ENCODE data around the gene EFNA3.

DNA sequence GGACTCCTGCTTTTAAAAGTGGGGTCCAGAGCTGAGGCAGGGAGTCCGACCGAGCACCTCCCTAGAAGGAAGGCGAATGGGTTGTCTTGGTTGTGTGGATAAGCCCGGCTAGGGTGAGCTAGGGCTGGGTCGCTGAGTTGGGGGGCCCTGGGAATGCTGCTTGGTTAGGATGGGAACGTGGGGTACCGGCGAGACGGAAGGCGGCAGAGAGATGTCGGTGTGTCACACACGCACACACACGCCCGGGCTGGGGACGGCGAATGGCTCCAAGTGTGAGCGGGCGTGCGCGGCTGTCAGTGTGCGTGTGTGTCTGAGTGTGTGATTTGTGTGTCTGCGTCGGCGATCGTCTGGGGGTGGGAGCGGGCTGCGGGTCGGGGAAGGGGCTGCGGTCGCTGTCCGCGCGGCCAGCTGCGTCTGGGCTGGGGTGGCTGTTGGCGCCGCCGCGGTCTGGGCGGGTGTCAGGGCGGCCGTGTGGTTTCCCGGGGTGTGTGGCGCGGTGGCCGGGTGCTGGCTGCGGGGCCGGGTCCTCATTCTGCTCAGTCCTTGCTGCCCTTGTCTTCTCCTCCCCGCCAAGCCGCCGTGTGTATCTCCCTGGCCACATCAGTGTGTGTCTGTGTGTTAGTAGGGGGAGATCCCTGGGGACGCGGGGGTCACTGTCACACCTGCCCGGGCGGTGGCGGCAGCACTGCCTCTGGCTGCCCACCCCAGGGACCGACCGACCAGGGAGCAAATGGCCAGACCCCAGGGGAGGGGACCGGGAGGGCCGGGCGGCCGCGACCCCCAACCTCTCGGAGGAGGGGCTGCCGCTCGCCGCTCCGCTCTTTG, 1.1 kb downstream of the EFNA3 start:
- TF ChIP-seq, protein P1, sequence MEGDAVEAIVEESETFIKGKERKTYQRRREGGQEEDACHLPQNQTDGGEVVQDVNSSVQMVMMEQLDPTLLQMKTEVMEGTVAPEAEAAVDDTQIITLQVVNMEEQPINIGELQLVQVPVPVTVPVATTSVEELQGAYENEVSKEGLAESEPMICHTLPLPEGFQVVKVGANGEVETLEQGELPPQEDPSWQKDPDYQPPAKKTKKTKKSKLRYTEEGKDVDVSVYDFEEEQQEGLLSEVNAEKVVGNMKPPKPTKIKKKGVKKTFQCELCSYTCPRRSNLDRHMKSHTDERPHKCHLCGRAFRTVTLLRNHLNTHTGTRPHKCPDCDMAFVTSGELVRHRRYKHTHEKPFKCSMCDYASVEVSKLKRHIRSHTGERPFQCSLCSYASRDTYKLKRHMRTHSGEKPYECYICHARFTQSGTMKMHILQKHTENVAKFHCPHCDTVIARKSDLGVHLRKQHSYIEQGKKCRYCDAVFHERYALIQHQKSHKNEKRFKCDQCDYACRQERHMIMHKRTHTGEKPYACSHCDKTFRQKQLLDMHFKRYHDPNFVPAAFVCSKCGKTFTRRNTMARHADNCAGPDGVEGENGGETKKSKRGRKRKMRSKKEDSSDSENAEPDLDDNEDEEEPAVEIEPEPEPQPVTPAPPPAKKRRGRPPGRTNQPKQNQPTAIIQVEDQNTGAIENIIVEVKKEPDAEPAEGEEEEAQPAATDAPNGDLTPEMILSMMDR (IDR thresholded peaks at IDR 0.05): no peak
- no peak for TF ChIP-seq POLR2A (IDR thresholded peaks at IDR 0.05; ENCODE audit: low read depth)
- TF ChIP-seq EP300 (IDR thresholded peaks at IDR 0.05): no peak
- TF ChIP-seq POLR2AphosphoS5 (IDR thresholded peaks at IDR 0.05): no peak

All from esophagus muscularis mucosa (tissue), 4 donors.